Small intestine (tissue), 7 donors: ENCODE data around the gene CCDC187. TPM values are rescaled to one million over a fixed set of nuclear protein-coding genes. Genes with fewer than 3 reads are reported as not detected.
A peak's percentile ranks its signal among the peaks of the same experiment; 100 is the strongest.

Experiments used
- DNase-seq, 2 donors: peaks; one replicate each; pipeline versions ENCODE4 v3.0.0 to v3.0.0-alpha.2; 2013
- FAIRE-seq: peaks from 2 replicates; lab custom pipeline; 2012; peaks lifted over from hg19 to GRCh38; lab: Jason Lieb, UNC
- H3K27ac ChIP-seq, 3 donors: one replicate each; pipeline ENCODE4 v1.5.1; 2013; ENCODE audit warnings: low read length in 2 of 3, mild to moderate bottlenecking in 2 of 3, control low read depth in 1 of 3, inconsistent platforms in 1 of 3, low read depth in 1 of 3, moderate library complexity in 1 of 3
- H3K27me3 ChIP-seq, 3 donors: one replicate each; pipeline ENCODE4 v1.6.1; 2013; ENCODE audit warnings: low read length in 3 of 3, inconsistent platforms in 1 of 3; ENCODE audit not compliant: control insufficient read depth in 3 of 3, insufficient read depth in 3 of 3
- H3K36me3 ChIP-seq, 3 donors: one replicate each; pipeline ENCODE4 v1.6.1; 2013; ENCODE audit warnings: low read length in 3 of 3, inconsistent platforms in 1 of 3, low read depth in 1 of 3, mild to moderate bottlenecking in 1 of 3, moderate library complexity in 1 of 3; ENCODE audit not compliant: control insufficient read depth in 3 of 3, insufficient read depth in 2 of 3
- H3K4me1 ChIP-seq, 3 donors: one replicate each; pipeline ENCODE4 v1.6.1; 2013; ENCODE audit warnings: low read length in 2 of 3, inconsistent platforms in 1 of 3, low read depth in 1 of 3, mild to moderate bottlenecking in 1 of 3, moderate library complexity in 1 of 3; ENCODE audit not compliant: control insufficient read depth in 3 of 3, insufficient read depth in 2 of 3
- H3K4me3 ChIP-seq, 3 donors: one replicate each; pipeline ENCODE4 v1.5.1; 2013; ENCODE audit warnings: low read length in 3 of 3, control low read depth in 1 of 3, inconsistent platforms in 1 of 3, low read depth in 1 of 3, mild to moderate bottlenecking in 1 of 3, moderate library complexity in 1 of 3
- H3K9me3 ChIP-seq, 2 donors: one replicate each; pipeline ENCODE4 v1.6.1; 2013; ENCODE audit warnings: low read depth in 1 of 2, low read length in 1 of 2; ENCODE audit not compliant: control insufficient read depth in 2 of 2, insufficient read depth in 1 of 2
- WGBS, 3 donors: extraction: QIAGEN DNeasy Blood & Tissue Kit; methylation state at CpG; one replicate each; pipeline ENCODE4 v1.1.7; 2013; 5-methylcytosine and 5-hydroxymethylcytosine counted together
- polyA plus RNA-seq, 4 donors: library from polyadenylated mRNA; stranded (reverse) in 3 of 4; unstranded in 1 of 4; fragments of 200-250 nt in 3 of 4; fragments of 120-200 nt in 1 of 4; gene quantifications; one replicate each; pipeline versions ENCODE4 v1.2.1 to v1.2.3, GENCODE V29; 2013
- donor health status: healthy with polysubstance abuse.
- donor health status: control.
- donor health status: control.
- donor health status: Bipolar disorder and iron deficiency.
- donor health status: healthy.

CCDC187 gene
- polyA plus RNA-seq, 4 donors = 0.01 to 2.7 TPM; not detected in 2

GRCh38 chr9:136346927-136347465, 43.1 kb upstream of the CCDC187 start:
- Histone ChIP-seq H3K36me3 (peaks cover 0 to 20% (median 0%) of the 10 kb centered on the region in 3 donors), H3K27ac (no peak overlapping the region), H3K4me1 (peaks cover 0 to 34% (median 0%) of the 10 kb centered on the region in 3 donors), H3K27me3 (no peaks in the 10 kb centered on the region), H3K4me3 (no peak overlapping the region), H3K9me3 (no peaks in the 10 kb centered on the region)
- FAIRE-seq (no peak), DNase-seq (no peak)
- WGBS, 3 donors = 80 to 88% (median 85%) methylated on average over 18 to 20 of the region's 20 CpGs

- FAIRE-seq (no peak), DNase-seq (no peak)
- Histone ChIP-seq H3K4me3 (no peak overlapping the region), H3K4me1 (peaks cover 0 to 37% (median 0%) of the 10 kb centered on the region in 3 donors), H3K9me3 (no peaks in the 10 kb centered on the region), H3K36me3 (peaks cover 0 to 23% (median 0%) of the 10 kb centered on the region in 3 donors), H3K27ac (peak overlapping the region in 1 of 3 donors; percentile 50), H3K27me3 (no peaks in the 10 kb centered on the region)
- 35 to 49% (median 36%) methylated on average over 6 to 10 of the region's 10 CpGs for WGBS, 3 donors
Measured at GRCh38 chr9:136346157-136346481, 42.2 kb upstream of the CCDC187 start.

GRCh38 chr9:136345281-136346156, 41.6 kb upstream of the CCDC187 start:
- no peak for FAIRE-seq
- H3K27ac ChIP-seq = peak overlapping the region in 1 of 3 donors; percentile 13
- peaks cover 0 to 37% (median 0%) of the 10 kb centered on the region in 3 donors for H3K4me1 ChIP-seq
- H3K9me3 ChIP-seq = no peaks in the 10 kb centered on the region
- H3K27me3 ChIP-seq = no peaks in the 10 kb centered on the region
- no peak overlapping the region for H3K4me3 ChIP-seq
- H3K36me3 ChIP-seq = peaks cover 0 to 23% (median 0%) of the 10 kb centered on the region in 3 donors
- peak; percentile 15 to 80 for DNase-seq
- WGBS, 3 donors = 50 to 53% (median 51%) methylated on average over 43 of the region's 43 CpGs

GRCh38 chr9:136344544-136345280, 40.8 kb upstream of the CCDC187 start:
- DNase-seq (no peak), FAIRE-seq (no peak)
- H3K27me3 ChIP-seq = no peaks in the 10 kb centered on the region
- peaks cover 0 to 24% (median 0%) of the 10 kb centered on the region in 3 donors for H3K36me3 ChIP-seq
- peaks cover 0 to 37% (median 0%) of the 10 kb centered on the region in 3 donors for H3K4me1 ChIP-seq
- WGBS, 3 donors = 62 to 75% (median 70%) methylated on average over 21 of the region's 21 CpGs
- H3K27ac ChIP-seq = no peak overlapping the region
- H3K9me3 ChIP-seq = no peaks in the 10 kb centered on the region
- no peak overlapping the region for H3K4me3 ChIP-seq

GRCh38 chr9:136343884-136344269, 40.0 kb upstream of the CCDC187 start:
- Histone ChIP-seq H3K36me3 (peaks cover 0 to 25% (median 0%) of the 10 kb centered on the region in 3 donors), H3K27ac (no peak overlapping the region), H3K9me3 (no peaks in the 10 kb centered on the region), H3K4me3 (no peak overlapping the region), H3K27me3 (no peaks in the 10 kb centered on the region), H3K4me1 (peaks cover 0 to 37% (median 0%) of the 10 kb centered on the region in 3 donors)
- FAIRE-seq (no peak), DNase-seq (no peak)
- 84 to 91% (median 85%) methylated on average over 19 to 24 of the region's 24 CpGs for WGBS, 3 donors

GRCh38 chr9:136343121-136343883, 39.4 kb upstream of the CCDC187 start:
- Histone ChIP-seq H3K27ac (no peak overlapping the region), H3K36me3 (peaks cover 0 to 26% (median 0%) of the 10 kb centered on the region in 3 donors), H3K4me3 (peak overlapping the region in 1 of 3 donors; percentile 29), H3K4me1 (peaks cover 0 to 37% (median 0%) of the 10 kb centered on the region in 3 donors), H3K9me3 (no peaks in the 10 kb centered on the region), H3K27me3 (no peaks in the 10 kb centered on the region)
- FAIRE-seq (no peak), DNase-seq (no peak)
- 43 to 63% (median 50%) methylated on average over 22 to 23 of the region's 23 CpGs for WGBS, 3 donors

- DNase-seq (peak; percentile 76 to 94), FAIRE-seq (no peak)
- 7 to 24% (median 17%) methylated on average over 39 to 60 of the region's 60 CpGs for WGBS, 3 donors
- H3K36me3 ChIP-seq = peaks cover 0 to 33% (median 0%) of the 10 kb centered on the region in 3 donors
- no peak overlapping the region for H3K27ac ChIP-seq
- peaks cover 0 to 37% (median 0%) of the 10 kb centered on the region in 3 donors for H3K4me1 ChIP-seq
- no peaks in the 10 kb centered on the region for H3K9me3 ChIP-seq
- peak overlapping the region in 2 of 3 donors; percentile 29 to 48 for H3K4me3 ChIP-seq
- H3K27me3 ChIP-seq = no peaks in the 10 kb centered on the region
Measured at GRCh38 chr9:136342181-136343120, 38.6 kb upstream of the CCDC187 start.
